K562 (cell line): ENCODE data around the gene CYP11A1. TPM values are rescaled to one million over a fixed set of nuclear protein-coding genes. Genes with fewer than 3 reads are reported as not detected.

ENCODE experiments used
- ATAC-seq: fragments of 200-7000 bp; cut with Tn5 transposase; 3 replicates; pipeline ENCODE4 v1.9.1; 2020; ENCODE audit warnings: moderate library complexity
- BruUV-seq: library from RNA; stranded (reverse); fragments of 400-500 nt; replicated peaks from 2 replicates; lab custom pipeline; 2021; lab: Mats Ljungman, UMichigan
- CTCF ChIA-PET: fragments of 300-600 bp; formaldehyde crosslinking; extraction: SDS; loops from one replicate; lab custom pipeline; 2021; ENCODE audit warnings: low intra/inter-chr PET ratio; lab: Yijun Ruan, JAX
- POLR2A ChIA-PET: fragments of 300-600, 350-650 bp; sonication (Branson Sonifier 250); formaldehyde crosslinking; extraction: SDS; loops from one replicate; lab custom pipeline; 2021; ENCODE audit warnings: antibody characterized with exemption, inconsistent platforms; lab: Yijun Ruan, JAX
- DNase-seq, 4 experiments: peaks; one replicate each; pipeline versions ENCODE4 v3.0.0 to v3.0.0-alpha.2; 2011 to 2018; ENCODE audit warnings: low spot score in 3 of 4, mixed read lengths in 3 of 4; ENCODE audit errors: extremely low read depth in 1 of 4
- FAIRE-seq: peaks from 2 replicates; lab custom pipeline; 2011; peaks lifted over from hg19 to GRCh38; lab: Jason Lieb, UNC
- H2AFZ ChIP-seq: 2 replicates; pipeline ENCODE4 v1.6.0; 2011; ENCODE audit warnings: low read depth, low read length, control low read depth, inconsistent platforms
- H3K27ac ChIP-seq: fragments of 200-600 bp; 3 replicates; pipeline ENCODE4 v1.8.0; 2011; ENCODE audit warnings: low read depth, mild to moderate bottlenecking, control low read depth, inconsistent platforms, low read length, moderate library complexity, mixed read lengths; ENCODE audit errors: extremely low read depth
- H3K27me3 ChIP-seq, 2 experiments: fragments of 300-600 bp in 1 of 2; 2 replicates in 1 of 2; 3 replicates in 1 of 2; pipeline versions ENCODE4 v1.6.0 to v1.8.0; 2011; ENCODE audit warnings: inconsistent platforms in 2 of 2, low read length in 2 of 2, mild to moderate bottlenecking in 1 of 2, mixed read lengths in 1 of 2, moderate library complexity in 1 of 2; ENCODE audit not compliant: control insufficient read depth in 2 of 2, insufficient read depth in 2 of 2
- H3K36me3 ChIP-seq: fragments of 300-600 bp; 3 replicates; pipeline ENCODE4 v1.8.0; 2011; ENCODE audit warnings: mild to moderate bottlenecking, low read length, inconsistent platforms; ENCODE audit not compliant: control insufficient read depth, insufficient read depth
- H3K4me1 ChIP-seq, 2 experiments: fragments of 200-600 bp in 1 of 2; replicated peaks in 1 of 2; 2 replicates in 1 of 2; 3 replicates in 1 of 2; pipeline versions ENCODE4 v1.5.1 to v1.8.0; 2011; ENCODE audit warnings: inconsistent platforms in 2 of 2, low read length in 2 of 2, mild to moderate bottlenecking in 1 of 2, mixed read lengths in 1 of 2, moderate library complexity in 1 of 2; ENCODE audit not compliant: control insufficient read depth in 2 of 2, insufficient read depth in 2 of 2
- H3K4me2 ChIP-seq: 2 replicates; pipeline ENCODE4 v1.6.1; 2011; ENCODE audit warnings: low read length, control low read depth, inconsistent platforms, mixed read lengths; ENCODE audit not compliant: insufficient read depth
- H3K4me3 ChIP-seq: fragments of 200-600 bp; sonication (generic), shearing (Covaris generic); 2 replicates; pipeline ENCODE4 v1.5.1; 2016; ENCODE audit warnings: control low read depth, inconsistent platforms
- H3K79me2 ChIP-seq: fragments of 200-600 bp; 3 replicates; pipeline ENCODE4 v1.8.0; 2011; ENCODE audit warnings: low read length, inconsistent platforms; ENCODE audit not compliant: control insufficient read depth, insufficient read depth
- H3K9ac ChIP-seq, 2 experiments: 2 replicates each; pipeline versions ENCODE4 v1.6.0 to v1.6.1; 2011; ENCODE audit warnings: low read depth in 2 of 2, low read length in 2 of 2, control low read depth in 1 of 2, inconsistent platforms in 1 of 2, mild to moderate bottlenecking in 1 of 2, mixed read lengths in 1 of 2; ENCODE audit not compliant: insufficient read depth in 1 of 2
- H3K9me1 ChIP-seq: one replicate; pipeline ENCODE4 v1.6.0; 2011; ENCODE audit warnings: inconsistent platforms, mild to moderate bottlenecking, low read length, moderate library complexity; ENCODE audit not compliant: control insufficient read depth, insufficient read depth
- H3K9me3 ChIP-seq: replicated peaks from 2 replicates; pipeline ENCODE4 v1.5.1; 2011; ENCODE audit warnings: low read depth, low read length, inconsistent platforms; ENCODE audit not compliant: control insufficient read depth, insufficient read depth
- H4K20me1 ChIP-seq: replicated peaks from 2 replicates; pipeline ENCODE4 v1.6.1; 2011; ENCODE audit warnings: low read length, inconsistent platforms, mixed read lengths; ENCODE audit not compliant: control insufficient read depth, insufficient read depth
- ARNT ChIP-seq, 2 experiments: fragments of 450-650 bp; IDR thresholded peaks; 2 replicates each; pipeline ENCODE4 v1.6.1; 2016; ENCODE audit warnings: mild to moderate bottlenecking in 1 of 2
- CTBP1 ChIP-seq: fragments of 450-650 bp; IDR thresholded peaks from 2 replicates; pipeline ENCODE4 v1.6.1; 2016; ENCODE audit warnings: borderline replicate concordance
- MEF2D ChIP-seq: conservative IDR thresholded peaks from 2 replicates; pipeline ENCODE4 v1.6.1; 2016; ENCODE audit warnings: low read depth, missing genetic modification characterization, missing compliant biosample characterization
- MTF1 ChIP-seq: fragments of 250-450 bp; sonication (Bioruptor Pico); IDR thresholded peaks from 2 replicates; pipeline ENCODE4 v1.9.0; 2021; ENCODE audit warnings: moderate library complexity, mild to moderate bottlenecking, inconsistent platforms, borderline replicate concordance
- NFE2 ChIP-seq: IDR thresholded peaks from 2 replicates; pipeline ENCODE4 v1.6.1; 2014; ENCODE audit warnings: antibody characterized with exemption, low read depth
- NFXL1 ChIP-seq: fragments of 450-650 bp; formaldehyde crosslinking; IDR thresholded peaks from 2 replicates; pipeline ENCODE4 v1.4.0; 2021; ENCODE audit warnings: mild to moderate bottlenecking
- NFYB ChIP-seq: IDR thresholded peaks from 2 replicates; pipeline ENCODE4 v1.6.1; 2011; ENCODE audit warnings: mild to moderate bottlenecking, moderate library complexity; ENCODE audit not compliant: insufficient read length; ENCODE audit errors: extremely low read depth
- NR2C1 ChIP-seq, 2 experiments: fragments of 450-650 bp; IDR thresholded peaks; 2 replicates each; pipeline ENCODE4 v1.6.1; 2017; ENCODE audit warnings: mild to moderate bottlenecking in 2 of 2, antibody characterized with exemption in 1 of 2, inconsistent platforms in 1 of 2, missing compliant biosample characterization in 1 of 2, missing genetic modification characterization in 1 of 2
- POLR2H ChIP-seq: IDR thresholded peaks from 2 replicates; pipeline ENCODE4 v1.6.1; 2016; ENCODE audit warnings: missing genetic modification characterization, low read depth, mild to moderate bottlenecking, control low read depth, missing compliant biosample characterization, moderate library complexity
- RCOR1 ChIP-seq, 2 experiments: IDR thresholded peaks; 2 replicates each; pipeline ENCODE4 v1.6.1; 2012; ENCODE audit warnings: low read depth in 2 of 2, low read length in 2 of 2, borderline replicate concordance in 1 of 2, improper control_type of control experiment in 1 of 2
- SAFB2 ChIP-seq: fragments of 200-400 bp; formaldehyde crosslinking; IDR thresholded peaks from 2 replicates; pipeline ENCODE4 v1.6.1; 2018; ENCODE audit warnings: borderline replicate concordance, low read length, low read depth, moderate library complexity; ENCODE audit not compliant: severe bottlenecking
- TEAD2 ChIP-seq: fragments of 450-650 bp; IDR thresholded peaks from 2 replicates; pipeline ENCODE4 v1.6.1; 2016; ENCODE audit warnings: missing genetic modification characterization, control low read depth, missing compliant biosample characterization
- ZKSCAN1 ChIP-seq: fragments of 150-350 bp; IDR thresholded peaks from 2 replicates; pipeline ENCODE4 v1.6.1; 2016; ENCODE audit warnings: low read depth, low read length
- ZNF217 ChIP-seq: sonication (generic); formaldehyde crosslinking; IDR thresholded peaks from 2 replicates; pipeline ENCODE4 v1.8.0; 2022; ENCODE audit warnings: mild to moderate bottlenecking, missing genetic modification reagents
- ZNF75A ChIP-seq: fragments of 450-650 bp; formaldehyde crosslinking; IDR thresholded peaks from 2 replicates; pipeline ENCODE4 v1.4.0; 2020; ENCODE audit warnings: mild to moderate bottlenecking
- WGBS: fragments of 100-300 bp; shearing (Covaris generic); methylation state at CpG from one replicate; pipeline ENCODE4 v1.1.6; 2016; ENCODE audit warnings: low coverage, mixed read lengths; ENCODE audit not compliant: insufficient coverage; ENCODE audit errors: missing lambda C conversion rate; 5-methylcytosine and 5-hydroxymethylcytosine counted together
- in situ Hi-C: fragments of 300-500 bp; cut with MboI; formaldehyde crosslinking; loops from 4 replicates; pipeline ENCODE4 v1.15.0; 2018; ENCODE audit warnings: inconsistent platforms, mixed read lengths
- intact Hi-C: fragments of 100-400 bp; cut with micrococcal nuclease; formaldehyde crosslinking; loops from 2 replicates; pipeline ENCODE4 v1.14.2; 2022
- polyA plus RNA-seq, 8 experiments: library from polyadenylated mRNA; depleted of rRNA in 4 of 8; stranded (reverse) in 5 of 8; unstranded in 3 of 8; fragments of >200 nt; fragmentation: Nextera tagmentation in 2 of 8; fragmentation: Illumina TruSeq in 1 of 8; extraction: Ambion mirVana in 2 of 8; extraction: Trizol in 1 of 8; gene quantifications; 2 replicates each; pipeline versions ENCODE4 v1.2.1 to v1.2.3, GENCODE V29; 2011 to 2014; ENCODE audit warnings: inconsistent platforms in 1 of 8, missing spikeins in 1 of 8
- total RNA-seq, 7 experiments: library from RNA; depleted of rRNA in 6 of 7; stranded (reverse); fragments of >200 nt in 6 of 7; fragmentation: Illumina TruSeq in 2 of 7; extraction: Trizol in 2 of 7; gene quantifications; 2 replicates each; pipeline versions ENCODE4 v1.2.1 to v1.2.3, GENCODE V29; 2011 to 2021; ENCODE audit warnings: low replicate concordance in 1 of 7
- TF ChIP-seq, protein P1 (sequence below): fragments of 450-650 bp; IDR thresholded peaks from one replicate; pipeline ENCODE4 v1.6.1; 2018; ENCODE audit warnings: mild to moderate bottlenecking, moderate library complexity; ENCODE audit not compliant: partially characterized antibody
- TF ChIP-seq, protein P2 (sequence below): sonication (generic); formaldehyde crosslinking; IDR thresholded peaks from 2 replicates; pipeline ENCODE4 v1.8.0; 2022; ENCODE audit warnings: mild to moderate bottlenecking, missing genetic modification reagents, borderline replicate concordance
- TF ChIP-seq, protein P3 (sequence below), 2 experiments: fragments of 200-800 bp in 1 of 2; sonication (Bioruptor generic) in 1 of 2; sonication (generic) in 1 of 2; formaldehyde crosslinking in 1 of 2; IDR thresholded peaks in 1 of 2; conservative IDR thresholded peaks in 1 of 2; 2 replicates each; pipeline versions ENCODE4 v1.5.0 to v1.6.1; 2016 to 2020; ENCODE audit warnings: missing compliant biosample characterization in 1 of 2, missing genetic modification characterization in 1 of 2, missing genetic modification reagents in 1 of 2

CYP11A1 gene
- total and polyA plus RNA-seq, 9 of the 15 experiments (the other 6 are each of a cell fraction or from before 2014, with no cell fraction given), result 0.06 to 0.24 (median 0.10) TPM; not detected in 4

DNA sequence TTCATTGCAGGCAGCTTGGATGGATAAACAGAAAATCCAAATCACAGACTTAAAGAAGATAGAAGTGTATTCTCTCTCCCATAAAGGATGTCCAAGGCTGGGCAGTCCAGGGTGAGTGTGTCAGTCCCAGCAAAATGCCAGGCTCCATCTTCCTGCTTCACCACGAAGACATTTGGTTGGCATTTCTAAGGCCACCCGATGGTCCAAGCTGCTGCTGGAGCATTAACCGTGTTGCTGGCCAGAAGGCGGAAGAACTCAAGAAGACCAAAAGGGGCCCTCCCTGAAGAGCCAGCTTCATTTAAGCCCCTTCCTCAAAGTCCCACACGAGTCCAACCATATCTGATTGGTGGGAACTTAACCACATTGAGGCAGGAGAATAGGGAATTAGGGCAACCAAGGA lies 3.0 kb upstream of the CYP11A1 start:
- WGBS, result 14% methylated on average over 5 of the region's 5 CpGs
- no peak for FAIRE-seq

More for the DNA sequence above, 3.0 kb upstream of the CYP11A1 start:
- Histone ChIP-seq H3K4me1 (peaks cover 25 to 28% of the 10 kb centered on the region in 2 experiments), H3K79me2 (no peaks in the 10 kb centered on the region), H3K27ac (no peak overlapping the region), H2AFZ (no peak overlapping the region), H3K4me2 (no peak overlapping the region), H3K9me3 (no peaks in the 10 kb centered on the region), H4K20me1 (0 out of 2 replicates have a peak, but pooled peaks cover 3% of the 10 kb centered on the region), H3K36me3 (no peaks in the 10 kb centered on the region), H3K27me3 (peaks cover 11 to 18% of the 10 kb centered on the region in 2 experiments; a peak in 3 of 5 replicates), H3K9ac (no peak overlapping the region), H3K4me3 (no peak overlapping the region), H3K9me1 (no peaks in the 10 kb centered on the region)
- POLR2A ChIA-PET, result interaction anchor here (1.1 kb wide), 1 partner anchor 10 kb away, joined by 3 read pairs; no protein-coding TSS in a partner anchor
- TF ChIP-seq SAFB2 (no peak), NFE2 (no peak), MEF2D (tag) (no peak), NFYB (no peak), ARNT (IDR thresholded peaks at IDR 0.05) (no peak), POLR2H (tag) (no peak), NR2C1 (IDR thresholded peaks at IDR 0.05) (no peak), NR2C1 (tag; IDR thresholded peaks at IDR 0.05) (no peak), ZNF75A (CRISPR knock-in tag) (no peak), NFXL1 (CRISPR knock-in tag) (no peak), ZNF217 (no peak), RCOR1 (IDR thresholded peaks at IDR 0.05; ENCODE audit: borderline replicate concordance in 1 of 2, low read depth in 2 of 2, low read length in 2 of 2) (no peak), TEAD2 (tag) (no peak), MTF1 (CRISPR knock-in tag) (no peak), CTBP1 (no peak), ZKSCAN1 (no peak)
- TF ChIP-seq, protein P1, sequence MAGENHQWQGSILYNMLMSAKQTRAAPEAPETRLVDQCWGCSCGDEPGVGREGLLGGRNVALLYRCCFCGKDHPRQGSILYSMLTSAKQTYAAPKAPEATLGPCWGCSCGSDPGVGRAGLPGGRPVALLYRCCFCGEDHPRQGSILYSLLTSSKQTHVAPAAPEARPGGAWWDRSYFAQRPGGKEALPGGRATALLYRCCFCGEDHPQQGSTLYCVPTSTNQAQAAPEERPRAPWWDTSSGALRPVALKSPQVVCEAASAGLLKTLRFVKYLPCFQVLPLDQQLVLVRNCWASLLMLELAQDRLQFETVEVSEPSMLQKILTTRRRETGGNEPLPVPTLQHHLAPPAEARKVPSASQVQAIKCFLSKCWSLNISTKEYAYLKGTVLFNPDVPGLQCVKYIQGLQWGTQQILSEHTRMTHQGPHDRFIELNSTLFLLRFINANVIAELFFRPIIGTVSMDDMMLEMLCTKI, result no peak
- TF ChIP-seq, protein P2, sequence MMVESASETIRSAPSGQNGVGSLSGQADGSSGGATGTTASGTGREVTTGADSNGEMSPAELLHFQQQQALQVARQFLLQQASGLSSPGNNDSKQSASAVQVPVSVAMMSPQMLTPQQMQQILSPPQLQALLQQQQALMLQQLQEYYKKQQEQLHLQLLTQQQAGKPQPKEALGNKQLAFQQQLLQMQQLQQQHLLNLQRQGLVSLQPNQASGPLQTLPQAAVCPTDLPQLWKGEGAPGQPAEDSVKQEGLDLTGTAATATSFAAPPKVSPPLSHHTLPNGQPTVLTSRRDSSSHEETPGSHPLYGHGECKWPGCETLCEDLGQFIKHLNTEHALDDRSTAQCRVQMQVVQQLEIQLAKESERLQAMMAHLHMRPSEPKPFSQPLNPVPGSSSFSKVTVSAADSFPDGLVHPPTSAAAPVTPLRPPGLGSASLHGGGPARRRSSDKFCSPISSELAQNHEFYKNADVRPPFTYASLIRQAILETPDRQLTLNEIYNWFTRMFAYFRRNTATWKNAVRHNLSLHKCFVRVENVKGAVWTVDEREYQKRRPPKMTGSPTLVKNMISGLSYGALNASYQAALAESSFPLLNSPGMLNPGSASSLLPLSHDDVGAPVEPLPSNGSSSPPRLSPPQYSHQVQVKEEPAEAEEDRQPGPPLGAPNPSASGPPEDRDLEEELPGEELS (CRISPR knock-in tag), result no peak
- TF ChIP-seq, protein P3, sequence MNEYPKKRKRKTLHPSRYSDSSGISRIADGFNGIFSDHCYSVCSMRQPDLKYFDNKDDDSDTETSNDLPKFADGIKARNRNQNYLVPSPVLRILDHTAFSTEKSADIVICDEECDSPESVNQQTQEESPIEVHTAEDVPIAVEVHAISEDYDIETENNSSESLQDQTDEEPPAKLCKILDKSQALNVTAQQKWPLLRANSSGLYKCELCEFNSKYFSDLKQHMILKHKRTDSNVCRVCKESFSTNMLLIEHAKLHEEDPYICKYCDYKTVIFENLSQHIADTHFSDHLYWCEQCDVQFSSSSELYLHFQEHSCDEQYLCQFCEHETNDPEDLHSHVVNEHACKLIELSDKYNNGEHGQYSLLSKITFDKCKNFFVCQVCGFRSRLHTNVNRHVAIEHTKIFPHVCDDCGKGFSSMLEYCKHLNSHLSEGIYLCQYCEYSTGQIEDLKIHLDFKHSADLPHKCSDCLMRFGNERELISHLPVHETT (CRISPR knock-in tag; conservative IDR thresholded peaks at IDR 0.05 in 1 of 2, IDR thresholded peaks at IDR 0.05 in 1 of 2), result no peak
- in situ Hi-C loops (no loop called here), intact Hi-C loops (loop anchor here (5.0 to 10.0 kb wide), 2 partner anchors 247 to 584 kb away; partner anchors contain the start of genes CLK3 and RPP25)
- no TSS peak for BruUV-seq
- CTCF ChIA-PET, result no interaction called here
- no peak for ATAC-seq
- DNase-seq, result no peak
